ENCODE measurements around the gene ACER3. TPM values are rescaled to one million over a fixed set of nuclear protein-coding genes. Genes with fewer than 3 reads are reported as not detected.

ACER3 gene
- polyA plus RNA-seq, 1 donor from 2014 or later = 14.9 TPM

GRCh38 chr11:76846441-76846840 lies 14.3 kb upstream of the ACER3 start:
- Histone ChIP-seq H3K79me2 (replicated peaks; ENCODE audit: insufficient read depth, low read length) (no peaks in the 10 kb centered on the region), H3F3A (ENCODE audit: insufficient read depth, low read length, poor library complexity, severe bottlenecking) (no peaks in the 10 kb centered on the region), H3K9ac (ENCODE audit: low read length) (no peak overlapping the region), H4K20me1 (ENCODE audit: insufficient read depth) (no peaks in the 10 kb centered on the region), H3K4me2 (ENCODE audit: low read length) (no peak overlapping the region), H3K27ac (ENCODE audit: low read length) (no peak overlapping the region), H2AFZ (ENCODE audit: low read depth, low read length) (no peak overlapping the region), H3K27me3 (ENCODE audit: insufficient read depth, low read depth, low read length) (no peaks in the 10 kb centered on the region), H3K9me3 (ENCODE audit: low read length) (no peaks in the 10 kb centered on the region), H3K9me2 (ENCODE audit: insufficient read depth, low read length) (no peaks in the 10 kb centered on the region), H3K4me3 (ENCODE audit: low read length) (no peak overlapping the region), H3K36me3 (ENCODE audit: insufficient read depth, low read length) (no peaks in the 10 kb centered on the region)
- TF ChIP-seq RAD21 (conservative IDR thresholded peaks at IDR 0.05) = no peak
- no peak for TF ChIP-seq EP300 (conservative IDR thresholded peaks at IDR 0.05; ENCODE audit: poor library complexity, severe bottlenecking)
- TF ChIP-seq TAF1 (IDR thresholded peaks at IDR 0.05; ENCODE audit: low read depth) = no peak
- TF ChIP-seq MXI1 (conservative IDR thresholded peaks at IDR 0.05; ENCODE audit: poor library complexity, severe bottlenecking) = no peak
- TF ChIP-seq EZH2 (IDR thresholded peaks at IDR 0.05; ENCODE audit: borderline replicate concordance, insufficient read depth, low read length, poor library complexity, severe bottlenecking) = no peak
- no peak for TF ChIP-seq SMC3 (conservative IDR thresholded peaks at IDR 0.05; ENCODE audit: poor library complexity)
- no peak for TF ChIP-seq REST (IDR thresholded peaks at IDR 0.05; ENCODE audit: borderline replicate concordance)
- TF ChIP-seq CTCF (IDR thresholded peaks at IDR 0.05; ENCODE audit: poor library complexity, severe bottlenecking) = no peak
- TF ChIP-seq POLR2AphosphoS5 (IDR thresholded peaks at IDR 0.05) = no peak

GRCh38 chr11:76849376-76849775 lies 11.3 kb upstream of the ACER3 start:
- no peaks in the 10 kb centered on the region for H3K27me3 ChIP-seq (ENCODE audit: insufficient read depth, low read depth, low read length)
- H3K4me2 ChIP-seq (ENCODE audit: low read length) = no peak overlapping the region
- no peak overlapping the region for H2AFZ ChIP-seq (ENCODE audit: low read depth, low read length)
- H3K79me2 ChIP-seq (replicated peaks; ENCODE audit: insufficient read depth, low read length) = no peaks in the 10 kb centered on the region
- no peak overlapping the region for H3K4me3 ChIP-seq (ENCODE audit: low read length)
- H3K9me3 ChIP-seq (ENCODE audit: low read length) = no peaks in the 10 kb centered on the region
- H3F3A ChIP-seq (ENCODE audit: insufficient read depth, low read length, poor library complexity, severe bottlenecking) = no peaks in the 10 kb centered on the region
- H4K20me1 ChIP-seq (ENCODE audit: insufficient read depth) = no peaks in the 10 kb centered on the region
- H3K9me2 ChIP-seq (ENCODE audit: insufficient read depth, low read length) = no peaks in the 10 kb centered on the region
- H3K9ac ChIP-seq (ENCODE audit: low read length) = no peak overlapping the region
- no peak for TF ChIP-seq MXI1 (conservative IDR thresholded peaks at IDR 0.05; ENCODE audit: poor library complexity, severe bottlenecking)
- no peak for TF ChIP-seq EZH2 (IDR thresholded peaks at IDR 0.05; ENCODE audit: borderline replicate concordance, insufficient read depth, low read length, poor library complexity, severe bottlenecking)
- no peak for TF ChIP-seq TAF1 (IDR thresholded peaks at IDR 0.05; ENCODE audit: low read depth)
- no peak for TF ChIP-seq SMC3 (conservative IDR thresholded peaks at IDR 0.05; ENCODE audit: poor library complexity)
- TF ChIP-seq REST (IDR thresholded peaks at IDR 0.05; ENCODE audit: borderline replicate concordance) = no peak
- no peak for TF ChIP-seq EP300 (conservative IDR thresholded peaks at IDR 0.05; ENCODE audit: poor library complexity, severe bottlenecking)
- TF ChIP-seq POLR2AphosphoS5 (IDR thresholded peaks at IDR 0.05) = no peak
- no peak for TF ChIP-seq CTCF (IDR thresholded peaks at IDR 0.05; ENCODE audit: poor library complexity, severe bottlenecking)
- no peak for TF ChIP-seq RAD21 (conservative IDR thresholded peaks at IDR 0.05)
- H3K36me3 ChIP-seq (ENCODE audit: insufficient read depth, low read length) = no peaks in the 10 kb centered on the region
- no peak overlapping the region for H3K27ac ChIP-seq (ENCODE audit: low read length)
